ENCODE data around the gene PC.

Gene PC

GRCh38 chr11:66905631-66906030 lies 52.6 kb downstream of the PC start:
- DNase-seq (ENCODE audit: low read depth) = no peak
- TF ChIP-seq CTCF (conservative IDR thresholded peaks at IDR 0.05; ENCODE audit: low read depth, low read length) = no peak
- no peak overlapping the region for H3K4me3 ChIP-seq (ENCODE audit: low read length)

GRCh38 chr11:66904981-66905521 lies 53.1 kb downstream of the PC start:
- no peak for DNase-seq (ENCODE audit: low read depth)
- no peak overlapping the region for H3K4me3 ChIP-seq (ENCODE audit: low read length)
- TF ChIP-seq CTCF (conservative IDR thresholded peaks at IDR 0.05; ENCODE audit: low read depth, low read length) = no peak

GRCh38 chr11:66904561-66904960 lies 53.6 kb downstream of the PC start:
- DNase-seq (ENCODE audit: low read depth) = no peak
- no peak for TF ChIP-seq CTCF (conservative IDR thresholded peaks at IDR 0.05; ENCODE audit: low read depth, low read length)
- H3K4me3 ChIP-seq (ENCODE audit: low read length) = no peak overlapping the region

- no peak overlapping the region for H3K4me3 ChIP-seq (ENCODE audit: low read length)
- DNase-seq (ENCODE audit: low read depth) = no peak
- TF ChIP-seq CTCF (conservative IDR thresholded peaks at IDR 0.05; ENCODE audit: low read depth, low read length) = no peak
Measured at GRCh38 chr11:66904055-66904454, 54.1 kb downstream of the PC start.

GRCh38 chr11:66902486-66903177 lies 55.6 kb downstream of the PC start:
- TF ChIP-seq CTCF (conservative IDR thresholded peaks at IDR 0.05; ENCODE audit: low read depth, low read length) = no peak
- DNase-seq (ENCODE audit: low read depth) = no peak
- H3K4me3 ChIP-seq (ENCODE audit: low read length) = no peak overlapping the region

GRCh38 chr11:66901964-66902390 lies 56.2 kb downstream of the PC start:
- no peak overlapping the region for H3K4me3 ChIP-seq (ENCODE audit: low read length)
- TF ChIP-seq CTCF (conservative IDR thresholded peaks at IDR 0.05; ENCODE audit: low read depth, low read length) = no peak
- DNase-seq (ENCODE audit: low read depth) = no peak

- H3K4me3 ChIP-seq (ENCODE audit: low read length) = no peak overlapping the region
- TF ChIP-seq CTCF (conservative IDR thresholded peaks at IDR 0.05; ENCODE audit: low read depth, low read length) = no peak
- DNase-seq (ENCODE audit: low read depth) = no peak
Measured at GRCh38 chr11:66894141-66894540, 64.0 kb downstream of the PC start.

All from retinal pigment epithelial cell (primary cell).